Measurements from ENCODE around the gene ATP5IF1. TPM values are rescaled to one million over a fixed set of nuclear protein-coding genes. Genes with fewer than 3 reads are reported as not detected.

Gene ATP5IF1
- polyA plus RNA-seq, 1 of the 3 experiments (the other 2 are of a cell fraction), result 594 TPM

- no peak for DNase-seq
- H3K9ac ChIP-seq, result no peak overlapping the region
- H3K4me3 ChIP-seq (ENCODE audit: low read depth in 2 of 2, low read length in 1 of 2), result no peak overlapping the region
- H3K9me2 ChIP-seq, result no peaks in the 10 kb centered on the region
- ChIA-PET CTCF (interaction anchor here (1.0 to 1.5 kb wide), 2 partner anchors 59 to 92 kb away, joined by 3 read pairs; no protein-coding TSS in a partner anchor), POLR2A (no interaction called here)
- 100% methylated on average over 2 of the region's 2 CpGs for WGBS (ENCODE audit: low lambda C conversion rate)
- H3K9me3 ChIP-seq, result no peaks in the 10 kb centered on the region
- H3K27ac ChIP-seq (ENCODE audit: low read depth in 2 of 2, low read length in 1 of 2), result no peak overlapping the region
- peaks cover 5% of the 10 kb centered on the region for H3F3A ChIP-seq (replicated peaks; ENCODE audit: insufficient read depth)
- no peaks in the 10 kb centered on the region for H3K27me3 ChIP-seq (ENCODE audit: insufficient read depth)
- TF ChIP-seq NRF1 (IDR thresholded peaks at IDR 0.05; ENCODE audit: low read depth, low read length) (no peak), IRF3 (IDR thresholded peaks at IDR 0.05; ENCODE audit: low read depth, low read length) (no peak), CHD2 (IDR thresholded peaks at IDR 0.05; ENCODE audit: low read length, partially characterized antibody) (no peak), FOSL2 (IDR thresholded peaks at IDR 0.05; ENCODE audit: borderline replicate concordance, low read depth) (no peak), EZH2phosphoT487 (IDR thresholded peaks at IDR 0.05; ENCODE audit: borderline replicate concordance, low read depth) (no peak), TCF12 (IDR thresholded peaks at IDR 0.05) (no peak), SMC3 (IDR thresholded peaks at IDR 0.05; ENCODE audit: low read depth, low read length) (no peak), TEAD4 (IDR thresholded peaks at IDR 0.05; ENCODE audit: borderline replicate concordance, insufficient read depth) (no peak), RXRA (IDR thresholded peaks at IDR 0.05; ENCODE audit: borderline replicate concordance, low read depth) (no peak), USF1 (IDR thresholded peaks at IDR 0.05; ENCODE audit: borderline replicate concordance, low read depth) (no peak), EP300 (IDR thresholded peaks at IDR 0.05; ENCODE audit: borderline replicate concordance in 1 of 2, low read depth in 1 of 2, low read length in 1 of 2) (no peak), FOXM1 (IDR thresholded peaks at IDR 0.05; ENCODE audit: low read depth) (no peak), MEF2A (IDR thresholded peaks at IDR 0.05; ENCODE audit: borderline replicate concordance, low read depth) (no peak), MXI1 (IDR thresholded peaks at IDR 0.05; ENCODE audit: low read depth, low read length) (no peak), CTCF (IDR thresholded peaks at IDR 0.05) (no peak), PBX3 (IDR thresholded peaks at IDR 0.05) (no peak)
- no peaks in the 10 kb centered on the region; a peak in 1 of 4 replicates for H3K4me1 ChIP-seq (ENCODE audit: control insufficient read depth in 1 of 2, insufficient read depth in 2 of 2, low read depth in 1 of 2, low read length in 1 of 2)
- H3K36me3 ChIP-seq (replicated peaks in 1 of 2; ENCODE audit: control insufficient read depth in 1 of 2, insufficient read depth in 2 of 2, low read length in 1 of 2), result peaks cover 18% of the 10 kb centered on the region in 2 experiments
- no peak overlapping the region for H3K4me2 ChIP-seq
- peaks cover 95% of the 10 kb centered on the region for H3K79me2 ChIP-seq (ENCODE audit: insufficient read depth)
- H4K20me1 ChIP-seq (ENCODE audit: insufficient read depth), result peaks cover 98% of the 10 kb centered on the region
- no peak overlapping the region for H2AFZ ChIP-seq (ENCODE audit: low read depth)
These were observed 31.7 kb downstream of the ATP5IF1 start for GRCh38 chr1:28267633-28268032.

Data from SK-N-SH (cell line).